NCI-H146 treated with DMSO at 0.1 percent for 48 hours (cell line): ENCODE results near the gene PARN.

ENCODE experiments used
- DNase-seq: peaks from one replicate; lab custom pipeline; 2025; ENCODE audit not compliant: unreplicated experiment; lab: John Stamatoyannopoulos, UW

Gene PARN

DNA sequence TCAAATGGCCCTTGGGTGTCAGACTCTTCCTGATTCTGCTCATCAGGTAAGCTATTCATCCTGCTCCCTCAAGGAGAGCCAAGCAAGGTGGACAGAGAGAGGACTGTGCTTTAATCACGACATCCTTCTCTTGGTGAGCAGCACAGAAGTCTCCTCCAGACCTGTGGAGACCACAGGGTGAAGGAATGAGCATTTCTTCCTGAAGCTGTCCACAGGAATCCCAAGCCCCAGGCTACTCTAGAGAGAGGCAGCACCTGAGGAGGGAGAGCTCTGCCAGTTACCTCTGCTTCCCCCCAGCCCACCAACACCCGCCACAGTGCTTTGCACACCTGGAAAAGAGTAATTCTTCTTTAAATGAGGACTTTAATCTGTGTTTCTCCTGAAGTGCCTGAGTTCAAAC, 100.0 kb downstream of the PARN start:
- no peak for DNase-seq

- peak; percentile 81 for DNase-seq
Measured at GRCh38 chr16:14529010-14529669, 100.9 kb downstream of the PARN start.

- DNase-seq: no peak
Measured at GRCh38 chr16:14528306-14528705, 101.8 kb downstream of the PARN start.

DNA sequence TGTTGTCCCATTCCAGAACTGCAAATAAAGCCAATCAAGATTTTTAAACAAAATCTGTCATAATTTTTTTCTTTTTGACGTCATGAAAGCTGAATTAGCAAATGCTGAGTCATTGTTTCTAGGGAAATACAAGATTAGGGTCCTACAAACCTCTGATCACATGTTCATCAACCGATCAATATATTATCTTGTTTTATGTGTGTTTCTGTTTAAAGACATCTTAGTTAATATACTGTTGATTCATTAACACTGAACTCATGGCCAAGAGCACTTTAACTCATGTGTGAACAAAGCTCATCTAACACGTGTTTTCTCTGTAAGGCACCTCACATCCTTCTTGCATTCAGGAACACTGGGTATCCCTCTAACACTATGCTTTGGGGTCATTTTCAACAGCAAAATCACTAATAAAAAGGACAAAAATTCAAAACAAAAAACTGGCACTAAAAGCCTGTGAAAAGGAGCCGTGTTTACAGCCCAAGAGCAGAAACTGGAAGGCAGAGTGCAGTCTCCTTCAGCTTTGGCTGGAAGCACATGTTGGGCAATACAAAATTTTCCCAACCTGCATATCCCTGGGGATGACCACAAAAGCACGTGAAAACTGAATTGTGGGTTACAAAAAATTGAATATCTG, 102.5 kb downstream of the PARN start:
- DNase-seq: no peak

- no peak for DNase-seq
Measured at GRCh38 chr16:14525596-14525995, 104.5 kb downstream of the PARN start.

- DNase-seq: no peak
Measured at GRCh38 chr16:14524979-14525378, 105.1 kb downstream of the PARN start.

GRCh38 chr16:14523632-14524031, 106.4 kb downstream of the PARN start:
- peak; percentile 28 for DNase-seq

DNA sequence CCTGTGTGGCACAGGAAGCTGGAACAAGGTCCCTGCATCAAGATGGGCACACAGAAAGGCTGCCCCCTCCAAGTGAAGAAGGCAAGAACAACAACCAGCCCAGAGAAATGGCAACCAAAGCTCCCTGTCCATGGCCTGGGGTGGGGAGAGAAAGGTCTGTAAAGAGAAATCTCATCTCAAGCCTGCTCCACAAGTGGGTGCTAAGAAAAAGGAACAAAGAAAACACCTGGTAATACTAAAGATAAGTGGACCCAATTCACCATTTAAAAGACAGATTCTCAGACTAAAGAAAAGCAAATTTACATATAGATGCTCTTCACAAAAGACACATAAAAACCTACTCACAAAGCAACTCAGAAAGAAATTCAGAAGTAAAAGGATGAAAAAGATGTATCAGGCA, 107.4 kb downstream of the PARN start:
- DNase-seq: no peak

DNA sequence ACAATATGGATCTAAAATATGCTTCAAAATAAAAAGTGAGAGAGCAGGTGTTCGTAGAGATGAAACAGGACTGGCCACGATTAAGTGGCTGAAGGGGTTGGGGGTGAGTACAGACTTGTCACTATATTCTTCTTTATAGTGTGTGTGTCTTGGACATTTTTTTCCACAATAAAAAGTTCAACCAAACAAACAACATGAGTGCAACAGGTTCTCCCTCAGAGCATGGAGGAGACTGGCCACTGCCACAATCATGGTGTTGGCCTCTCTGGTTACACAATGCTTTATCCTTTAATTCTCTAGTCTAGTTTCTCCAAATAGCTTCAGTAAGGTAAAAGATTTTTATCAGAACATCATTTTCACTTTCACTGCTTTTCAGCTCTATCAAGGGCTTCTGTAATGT, 109.3 kb downstream of the PARN start:
- DNase-seq: no peak

DNA sequence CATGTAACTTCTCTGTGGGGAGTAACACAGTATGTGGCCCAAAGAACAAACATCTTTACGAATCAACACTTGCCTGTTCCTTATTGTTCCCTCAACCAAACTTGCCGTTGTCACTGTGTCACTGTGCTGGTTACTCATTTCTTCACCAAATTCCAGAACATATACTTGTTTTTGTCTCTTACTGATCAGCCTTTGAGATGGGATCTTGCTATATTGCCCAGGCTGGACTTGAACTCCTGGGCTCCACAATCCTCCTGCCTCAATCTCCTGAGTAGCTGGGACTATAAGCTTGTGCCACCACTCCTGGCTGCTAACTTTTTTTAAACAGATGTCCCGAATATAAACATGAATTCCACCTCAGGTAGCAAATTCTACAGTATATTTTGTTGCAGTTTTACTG, 115.1 kb downstream of the PARN start:
- DNase-seq: no peak

DNA sequence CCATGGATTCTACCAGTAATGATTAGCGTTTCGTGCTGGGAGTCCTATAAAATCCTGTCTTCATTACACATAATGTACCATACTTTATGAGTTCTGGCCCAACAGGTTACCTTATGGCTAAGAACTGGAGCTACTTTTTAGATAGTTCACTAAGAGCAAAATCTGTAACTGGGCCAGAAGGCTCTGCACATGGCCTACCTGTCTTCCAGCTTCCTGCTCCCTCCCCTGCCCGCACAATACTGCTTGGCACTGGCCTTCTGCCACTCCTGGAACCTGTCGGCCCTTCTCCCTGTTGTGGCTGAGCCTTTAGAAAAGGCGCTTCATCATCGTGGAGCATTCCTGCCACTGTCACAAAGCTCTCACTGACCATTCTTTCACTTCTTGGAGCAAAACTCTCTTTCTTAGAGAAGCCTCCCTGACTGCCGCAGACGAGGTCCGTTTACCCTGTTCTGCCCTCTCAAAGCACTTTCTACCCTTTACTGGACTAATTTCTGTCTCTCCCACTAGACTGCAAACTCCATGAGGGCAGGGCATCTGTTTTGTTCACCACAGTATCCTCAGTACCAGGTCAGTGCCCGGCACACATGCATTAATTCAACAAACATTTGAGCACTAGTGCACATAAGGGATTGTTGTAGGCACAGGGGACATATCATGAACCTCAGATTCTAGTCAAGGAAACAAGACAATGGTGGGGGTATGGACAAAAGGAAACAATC, 116.5 kb downstream of the PARN start:
- DNase-seq: no peak

DNA sequence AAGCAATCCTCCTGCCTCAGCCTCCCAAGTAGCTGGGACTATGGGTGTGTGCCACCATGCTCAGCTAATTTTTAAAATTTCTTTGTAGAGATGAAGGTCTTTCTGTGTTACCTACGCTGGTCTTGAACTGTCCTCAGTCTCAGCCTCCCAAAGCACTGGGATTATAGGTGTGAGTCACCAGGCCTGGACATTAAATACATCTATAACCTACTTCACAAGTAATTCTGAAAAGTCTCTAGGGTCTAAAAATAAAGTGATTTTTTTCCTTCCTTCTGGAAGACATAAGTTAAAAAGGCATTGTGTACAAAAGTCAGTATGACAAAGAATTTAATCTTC, 118.3 kb downstream of the PARN start:
- no peak for DNase-seq

- DNase-seq: no peak
Measured at GRCh38 chr16:14510939-14511799, 118.9 kb downstream of the PARN start.

GRCh38 chr16:14510581-14510938, 119.5 kb downstream of the PARN start:
- no peak for DNase-seq

DNA sequence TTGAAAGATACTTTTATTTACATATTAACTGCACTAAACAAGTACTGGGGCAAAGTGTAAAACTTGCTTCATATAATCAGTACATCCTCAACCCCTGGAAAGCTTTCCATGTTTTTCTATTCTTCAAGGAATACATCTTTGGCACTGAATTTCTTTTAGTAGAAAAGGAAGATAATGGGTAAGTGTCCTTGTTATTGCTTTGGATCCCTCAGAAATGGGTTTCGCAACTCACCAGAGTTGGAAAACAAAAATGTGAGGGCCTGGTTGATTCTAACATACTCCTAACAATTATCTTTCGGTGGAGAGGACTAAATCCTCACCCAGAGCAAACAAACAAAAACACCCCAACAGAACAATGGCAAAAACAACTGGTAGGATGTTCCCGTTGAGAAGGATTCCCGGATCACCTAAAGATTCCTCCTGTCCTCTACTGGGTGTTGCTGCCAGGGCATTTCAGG, 120.4 kb downstream of the PARN start:
- no peak for DNase-seq

GRCh38 chr16:14509055-14509454, 121.0 kb downstream of the PARN start:
- no peak for DNase-seq

- no peak for DNase-seq
Measured at GRCh38 chr16:14505846-14506245, 124.2 kb downstream of the PARN start.

DNA sequence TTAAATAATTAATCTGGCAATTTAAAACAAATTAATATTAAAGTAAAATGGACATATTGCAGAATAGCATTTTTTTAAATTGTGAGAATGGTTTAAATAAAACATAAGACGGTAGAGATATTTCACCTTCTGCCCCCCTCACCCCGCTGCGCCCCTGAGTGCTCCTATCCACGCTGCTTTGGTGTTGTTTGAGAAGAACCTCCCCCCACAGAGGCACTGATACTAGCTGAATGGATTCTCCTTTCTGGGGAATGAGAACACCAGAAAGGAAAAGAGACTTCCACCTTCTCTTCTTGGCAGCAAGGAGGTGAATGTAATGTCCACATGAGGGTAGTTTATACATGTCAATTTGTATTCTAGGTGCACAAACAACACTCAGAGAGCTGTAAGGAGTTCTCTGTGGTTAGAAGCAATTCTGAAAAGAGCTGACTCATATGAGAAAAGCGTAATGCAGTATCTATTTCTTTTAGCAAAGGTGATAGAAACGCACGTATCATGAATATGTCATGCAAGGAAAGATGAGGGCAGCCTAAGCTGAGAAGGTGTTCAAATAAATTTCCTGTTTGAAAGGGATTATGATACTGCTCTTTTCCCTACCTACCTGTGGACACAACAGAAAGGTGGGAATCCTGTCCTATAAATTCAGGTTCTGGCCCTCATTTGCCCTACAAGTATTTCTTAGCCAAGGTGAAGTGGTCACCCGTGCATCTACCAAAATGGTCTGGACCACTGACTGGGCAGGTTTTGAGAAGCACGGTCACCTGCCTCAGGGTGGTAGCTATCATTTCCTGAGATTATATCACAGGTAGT, 126.9 kb downstream of the PARN start:
- no peak for DNase-seq

GRCh38 chr16:14502256-14502875, 127.7 kb downstream of the PARN start:
- no peak for DNase-seq
